A673 (cell line): ENCODE measurements around the gene CELF4.

Experiments
- CTCF ChIP-seq: fragments of 300-800, 200-600 bp; sonication (generic); conservative IDR thresholded peaks from 2 replicates; pipeline ENCODE4 v1.5.1; 2017; ENCODE audit warnings: low read depth, mild to moderate bottlenecking, antibody characterized with exemption, low read length, moderate library complexity, mixed read lengths
- EZH2 ChIP-seq: fragments of 200-600 bp; sonication (generic); IDR thresholded peaks from 2 replicates; pipeline ENCODE4 v1.6.1; 2017; ENCODE audit warnings: borderline replicate concordance, low read depth, mild to moderate bottlenecking, mixed read lengths, antibody characterized with exemption, low read length; ENCODE audit not compliant: poor library complexity, severe bottlenecking

- TF ChIP-seq CTCF (no peak), EZH2 (no peak)
These were observed 252.0 kb downstream of the CELF4 start for GRCh38 chr18:37313624-37314023.
